ENCODE results near the gene ZNF273.
A peak's percentile ranks its signal among the peaks of the same experiment; 100 is the strongest.
"Not testable (repeated sequence)": the region's sequence is repeated elsewhere in the genome, so short reads cannot be mapped to it uniquely, and the experiment has no call there.

Gene ZNF273

DNA sequence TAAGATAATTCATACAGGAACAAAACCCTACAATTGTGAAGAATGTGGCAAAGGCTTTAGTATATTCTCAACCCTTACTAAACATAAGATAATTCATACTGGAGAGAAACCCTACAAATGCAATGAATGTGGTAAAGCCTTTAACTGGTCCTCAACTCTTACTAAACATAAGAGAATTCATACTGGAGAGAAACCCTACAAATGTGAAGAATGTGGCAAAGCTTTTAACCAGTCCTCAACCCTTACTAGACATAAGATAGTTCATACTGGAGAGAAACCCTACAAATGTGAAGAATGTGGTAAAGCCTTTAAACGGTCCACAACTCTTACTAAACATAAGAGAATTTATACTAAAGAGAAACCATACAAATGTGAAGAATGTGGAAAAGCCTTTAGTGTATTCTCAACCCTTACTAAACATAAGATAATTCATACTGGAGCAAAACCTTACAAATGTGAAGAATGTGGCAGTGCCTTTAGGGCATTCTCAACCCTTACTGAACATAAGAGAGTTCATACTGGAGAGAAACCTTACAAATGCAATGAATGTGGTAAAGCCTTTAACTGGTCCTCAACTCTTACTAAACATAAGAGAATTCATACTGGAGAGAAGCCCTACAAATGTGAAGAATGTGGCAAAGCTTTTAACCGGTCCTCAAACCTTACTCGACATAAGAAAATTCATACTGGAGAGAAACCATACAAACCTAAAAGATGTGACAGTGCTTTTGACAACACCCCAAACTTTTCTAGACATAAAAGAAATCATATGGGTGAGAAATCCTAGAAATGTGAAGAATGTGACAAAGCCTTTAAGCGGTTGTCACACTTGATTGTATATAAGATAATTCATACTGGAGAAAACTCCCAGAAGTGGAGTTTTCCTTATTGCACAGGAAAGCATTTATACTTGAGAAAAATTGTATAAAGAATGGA is 25.4 kb downstream of the ZNF273 start:
- Histone ChIP-seq H3K9me3 (peaks cover 17% of the 10 kb centered on the region), H3K36me3 (replicated peaks) (peaks cover 42% of the 10 kb centered on the region)
- H3K4me1 ChIP-seq; H3K4me3 ChIP-seq; in situ Hi-C loops (cut with MboI; ENCODE audit: low sequenced_read_pairs); DNase-seq (ENCODE audit: low spot score in 2 of 2); H3K27me3 ChIP-seq (ENCODE audit: low read depth): not testable (repeated sequence)

- DNase-seq (ENCODE audit: low spot score in 2 of 2): no peak
- in situ Hi-C loops (cut with MboI; ENCODE audit: low sequenced_read_pairs): no loop called here
- H3K4me1 ChIP-seq: no peaks in the 10 kb centered on the region
- 0 out of 2 replicates have a peak, but pooled peaks cover 6% of the 10 kb centered on the region for H3K36me3 ChIP-seq (replicated peaks)
- H3K4me3 ChIP-seq: no peak overlapping the region
- H3K27me3 ChIP-seq (ENCODE audit: low read depth): no peaks in the 10 kb centered on the region
- 0 out of 2 replicates have a peak, but pooled peaks cover 2% of the 10 kb centered on the region for H3K9me3 ChIP-seq
Observed at GRCh38 chr7:64934478-64934877, 31.4 kb downstream of the ZNF273 start.

DNA sequence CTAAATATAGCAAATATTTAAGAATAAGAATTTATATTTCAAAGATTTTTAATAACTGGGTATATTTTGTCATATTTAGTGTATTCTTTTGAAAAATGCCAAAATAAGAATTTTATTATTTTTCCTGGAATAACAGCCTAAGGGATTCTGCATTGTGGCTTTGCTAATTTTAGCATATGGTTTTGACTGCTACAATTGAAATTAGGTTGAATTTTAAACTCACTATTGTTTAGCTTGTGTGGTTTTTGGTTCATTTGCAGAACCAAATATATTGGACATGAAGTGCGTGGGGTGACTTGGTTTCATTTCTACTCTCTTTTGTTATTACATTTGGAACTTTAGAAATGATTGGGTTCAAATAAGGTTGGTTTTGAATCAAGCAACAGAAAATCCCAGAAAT is 35.5 kb downstream of the ZNF273 start:
- DNase-seq (ENCODE audit: low spot score in 2 of 2): no peak
- Histone ChIP-seq H3K27me3 (ENCODE audit: low read depth) (no peaks in the 10 kb centered on the region), H3K4me3 (no peak overlapping the region), H3K4me1 (no peaks in the 10 kb centered on the region), H3K9me3 (no peaks in the 10 kb centered on the region; the same call in 1 of the 2 replicates), H3K36me3 (replicated peaks) (no peaks in the 10 kb centered on the region)
- in situ Hi-C loops (cut with MboI; ENCODE audit: low sequenced_read_pairs): no loop called here

- in situ Hi-C loops (cut with MboI; ENCODE audit: low sequenced_read_pairs); H3K27me3 ChIP-seq (ENCODE audit: low read depth); H3K4me3 ChIP-seq; H3K9me3 ChIP-seq; H3K4me1 ChIP-seq; DNase-seq (ENCODE audit: low spot score in 2 of 2); H3K36me3 ChIP-seq (replicated peaks): not testable (repeated sequence)
Observed at GRCh38 chr7:64940021-64940420, 36.9 kb downstream of the ZNF273 start.

- H3K4me1 ChIP-seq; H3K36me3 ChIP-seq (replicated peaks); H3K4me3 ChIP-seq; in situ Hi-C loops (cut with MboI; ENCODE audit: low sequenced_read_pairs); H3K27me3 ChIP-seq (ENCODE audit: low read depth); H3K9me3 ChIP-seq; DNase-seq (ENCODE audit: low spot score in 2 of 2): not testable (repeated sequence)
Observed at GRCh38 chr7:64944667-64945502, 41.8 kb downstream of the ZNF273 start.

DNA sequence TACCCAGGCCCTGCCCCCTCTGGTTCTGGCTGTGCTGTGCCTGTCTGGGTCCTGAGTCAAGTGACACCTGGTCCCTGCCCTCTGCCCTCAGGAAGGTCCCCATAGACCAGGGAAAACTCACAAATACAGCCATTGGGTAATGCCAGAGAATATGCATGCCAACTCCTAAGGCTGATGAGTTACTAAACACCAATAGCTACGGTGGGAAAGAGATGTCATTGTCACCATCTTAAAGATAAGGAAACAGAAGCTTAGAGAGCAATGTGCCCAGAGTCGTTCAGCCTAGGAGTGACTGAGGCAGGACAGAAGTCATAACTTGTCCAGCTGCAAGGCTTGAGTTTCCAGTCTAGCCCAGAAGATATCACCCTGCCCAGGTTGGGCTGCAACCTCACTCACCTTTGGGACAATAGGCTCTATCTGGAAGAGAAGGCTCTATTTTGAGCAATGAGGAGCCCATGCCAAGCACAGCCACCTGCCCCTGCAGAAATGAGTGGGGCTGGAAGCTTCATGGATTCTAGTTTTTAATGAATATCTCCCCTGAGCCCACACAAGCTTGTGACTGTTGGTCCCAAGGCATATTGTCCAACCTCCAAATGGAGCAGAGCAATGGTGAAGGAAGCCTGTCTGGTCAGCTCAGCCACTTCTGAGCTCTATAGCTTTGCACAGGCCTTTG is 42.6 kb downstream of the ZNF273 start:
- in situ Hi-C loops (cut with MboI; ENCODE audit: low sequenced_read_pairs): no loop called here
- H3K36me3 ChIP-seq (replicated peaks): no peaks in the 10 kb centered on the region
- no peaks in the 10 kb centered on the region; the same call in 1 of the 2 replicates for H3K9me3 ChIP-seq
- no peaks in the 10 kb centered on the region for H3K4me1 ChIP-seq
- no peaks in the 10 kb centered on the region for H3K27me3 ChIP-seq (ENCODE audit: low read depth)
- H3K4me3 ChIP-seq: no peak overlapping the region
- DNase-seq (ENCODE audit: low spot score in 2 of 2): no peak

GRCh38 chr7:64946772-64947171 is 43.7 kb downstream of the ZNF273 start:
- in situ Hi-C loops (cut with MboI; ENCODE audit: low sequenced_read_pairs): no loop called here
- DNase-seq (ENCODE audit: low spot score in 2 of 2): peak in 1 of 2 experiments; percentile 18
- Histone ChIP-seq H3K27me3 (ENCODE audit: low read depth) (no peaks in the 10 kb centered on the region), H3K4me3 (no peak overlapping the region), H3K9me3 (no peaks in the 10 kb centered on the region; the same call in 1 of the 2 replicates), H3K4me1 (no peaks in the 10 kb centered on the region), H3K36me3 (replicated peaks) (no peaks in the 10 kb centered on the region)

DNA sequence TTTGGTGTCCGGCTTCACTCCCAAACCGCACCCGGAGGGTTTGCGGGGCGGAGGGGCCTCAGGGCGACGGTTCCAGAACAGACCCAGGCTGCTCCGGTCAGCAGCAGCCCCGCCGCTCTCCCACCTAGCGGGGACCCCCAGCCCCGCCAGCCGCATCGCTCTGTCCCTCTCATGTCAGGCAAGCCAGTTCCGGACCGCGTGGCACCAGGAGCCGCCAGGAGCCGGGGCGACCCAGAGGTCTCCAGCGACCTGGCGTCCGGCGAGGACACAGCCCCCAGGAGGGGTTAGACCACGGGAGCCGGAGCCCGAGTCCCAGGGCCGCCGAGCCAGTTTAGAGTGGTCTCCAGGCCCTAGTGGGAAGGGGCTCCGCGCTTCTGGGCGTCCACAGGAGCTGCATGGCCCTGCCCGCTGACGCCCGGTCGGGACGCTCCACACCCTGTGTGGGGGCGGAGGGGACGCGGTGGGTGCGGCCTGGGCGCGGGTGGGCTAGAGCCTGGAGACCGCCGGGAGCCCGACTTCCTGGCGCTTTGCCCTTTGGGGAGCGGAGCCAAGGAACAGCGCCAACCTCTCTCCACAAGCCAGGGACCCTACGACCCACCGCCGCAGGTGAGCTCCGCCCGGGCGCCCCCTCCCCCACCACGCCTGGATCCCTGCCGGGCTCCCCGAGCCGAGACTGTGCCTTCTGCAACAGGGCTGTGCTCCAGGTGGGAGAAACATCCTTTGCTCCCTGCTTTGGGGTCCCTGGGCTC is 44.4 kb downstream of the ZNF273 start:
- Histone ChIP-seq H3K4me3 (no peak overlapping the region), H3K4me1 (no peaks in the 10 kb centered on the region), H3K36me3 (replicated peaks) (no peaks in the 10 kb centered on the region), H3K9me3 (no peaks in the 10 kb centered on the region), H3K27me3 (ENCODE audit: low read depth) (no peaks in the 10 kb centered on the region)
- DNase-seq (ENCODE audit: low spot score in 2 of 2): no peak
- in situ Hi-C loops (cut with MboI; ENCODE audit: low sequenced_read_pairs): no loop called here

DNA sequence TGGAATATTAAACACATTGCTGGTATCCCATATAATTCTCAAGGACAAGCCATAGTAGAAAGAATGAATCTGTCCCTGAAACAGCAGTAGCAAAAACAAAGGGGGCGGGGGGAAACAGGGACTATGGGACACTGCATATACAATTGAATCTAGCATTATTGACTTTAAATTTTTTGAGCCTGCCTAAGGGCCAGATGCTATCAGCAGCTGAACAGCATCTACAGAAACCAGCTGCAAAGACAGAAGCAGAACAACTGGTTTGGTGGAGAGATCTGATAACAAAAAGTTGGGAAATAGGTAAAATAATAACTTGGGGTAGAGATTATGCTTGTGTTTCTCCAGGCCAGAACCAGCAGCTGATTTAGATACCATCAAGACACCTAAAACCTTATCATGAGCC is 45.7 kb downstream of the ZNF273 start:
- H3K27me3 ChIP-seq (ENCODE audit: low read depth); H3K4me1 ChIP-seq; H3K36me3 ChIP-seq (replicated peaks); DNase-seq (ENCODE audit: low spot score in 2 of 2); H3K9me3 ChIP-seq; H3K4me3 ChIP-seq; in situ Hi-C loops (cut with MboI; ENCODE audit: low sequenced_read_pairs): not testable (repeated sequence)

DNA sequence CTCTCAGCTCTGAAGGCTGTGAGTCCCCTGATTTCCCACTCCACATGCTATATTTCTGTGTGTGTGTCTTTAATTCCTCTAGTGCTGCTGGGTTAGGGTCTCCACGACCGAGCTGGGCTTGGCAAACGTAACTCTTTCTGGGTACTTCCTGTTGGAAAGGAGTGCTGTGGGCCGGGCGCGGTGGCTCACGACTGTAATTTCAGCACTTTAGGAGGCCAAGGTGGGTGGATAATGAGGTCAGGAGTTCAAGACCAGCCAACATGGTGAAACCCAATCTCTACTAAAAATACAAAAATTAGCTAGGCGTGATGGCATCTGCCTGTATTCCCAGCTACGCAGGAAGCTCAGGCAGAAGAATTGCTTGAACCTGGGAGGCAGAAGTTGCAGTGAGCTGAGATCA is 47.6 kb downstream of the ZNF273 start:
- H3K4me1 ChIP-seq; H3K9me3 ChIP-seq; DNase-seq (ENCODE audit: low spot score in 2 of 2); H3K36me3 ChIP-seq (replicated peaks); H3K27me3 ChIP-seq (ENCODE audit: low read depth); in situ Hi-C loops (cut with MboI; ENCODE audit: low sequenced_read_pairs); H3K4me3 ChIP-seq: not testable (repeated sequence)

DNA sequence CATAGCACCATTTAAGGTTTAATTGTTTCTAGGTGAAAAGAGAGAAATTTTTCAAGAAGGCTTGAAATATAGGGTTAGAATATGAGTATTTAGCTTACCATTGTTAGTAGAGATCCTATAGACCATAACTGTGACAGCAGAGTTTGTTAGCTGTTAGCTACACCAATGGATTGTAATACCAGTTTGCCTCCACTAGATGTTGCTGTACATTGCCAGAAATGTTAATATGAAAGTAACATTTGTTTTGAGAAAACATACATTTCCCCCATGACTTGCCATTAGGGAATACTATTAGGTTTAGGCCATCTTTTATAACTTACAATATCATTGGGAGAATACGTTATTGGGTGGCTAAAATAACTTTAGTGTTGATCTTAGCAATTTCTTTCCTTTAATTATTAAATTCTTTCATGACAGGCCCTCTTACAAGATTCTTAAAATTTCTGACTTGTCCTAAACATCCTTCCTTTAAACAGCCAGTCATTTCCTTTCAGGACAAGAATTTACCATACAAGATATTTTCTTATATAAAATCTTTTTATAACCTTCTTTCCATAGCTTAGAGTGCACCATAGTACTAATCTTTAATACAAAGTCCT is 48.3 kb downstream of the ZNF273 start:
- H3K27me3 ChIP-seq (ENCODE audit: low read depth): no peaks in the 10 kb centered on the region
- H3K9me3 ChIP-seq: no peaks in the 10 kb centered on the region
- no peaks in the 10 kb centered on the region for H3K4me1 ChIP-seq
- H3K4me3 ChIP-seq: no peak overlapping the region
- in situ Hi-C loops (cut with MboI; ENCODE audit: low sequenced_read_pairs): no loop called here
- H3K36me3 ChIP-seq (replicated peaks): no peaks in the 10 kb centered on the region
- peak in 1 of 2 experiments; percentile 58 for DNase-seq (ENCODE audit: low spot score in 2 of 2)

- peak; percentile 39 to 64 for DNase-seq (ENCODE audit: low spot score in 2 of 2)
- in situ Hi-C loops (cut with MboI; ENCODE audit: low sequenced_read_pairs): no loop called here
- H3K9me3 ChIP-seq: no peaks in the 10 kb centered on the region
- no peaks in the 10 kb centered on the region for H3K27me3 ChIP-seq (ENCODE audit: low read depth)
- H3K36me3 ChIP-seq (replicated peaks): no peaks in the 10 kb centered on the region
- no peak overlapping the region for H3K4me3 ChIP-seq
- peaks cover 2% of the 10 kb centered on the region; the same call in 1 of the 2 replicates for H3K4me1 ChIP-seq
Observed at GRCh38 chr7:64959072-64959747, 56.1 kb downstream of the ZNF273 start.

All from HAP-1 (cell line).